ENCODE results near the gene CREB3L4.
A peak's percentile ranks its signal among the peaks of the same experiment; 100 is the strongest.
"Not testable (repeated sequence)": the region's sequence is repeated elsewhere in the genome, so short reads cannot be mapped to it uniquely, and the experiment has no call there.

Gene CREB3L4

GRCh38 chr1:153981735-153982134 is 14.0 kb downstream of the CREB3L4 start:
- not testable (repeated sequence) for H3K9me3 Mint-ChIP-seq, H3K27ac Mint-ChIP-seq, H3K27me3 Mint-ChIP-seq, H3K4me3 Mint-ChIP-seq, H3K36me3 Mint-ChIP-seq, ATAC-seq
- peaks cover 49% of the 10 kb centered on the region for H3K4me1 Mint-ChIP-seq

GRCh38 chr1:153984123-153984894 is 16.6 kb downstream of the CREB3L4 start:
- no peak for ATAC-seq
- Mint-ChIP-seq H3K27ac (peak overlapping the region; percentile 10), H3K27me3 (no peaks in the 10 kb centered on the region), H3K36me3 (no peaks in the 10 kb centered on the region), H3K4me3 (no peak overlapping the region), H3K9me3 (no peaks in the 10 kb centered on the region), H3K4me1 (peaks cover 40% of the 10 kb centered on the region)

- peaks cover 1% of the 10 kb centered on the region for H3K36me3 Mint-ChIP-seq
- H3K9me3 Mint-ChIP-seq: no peaks in the 10 kb centered on the region
- H3K27ac Mint-ChIP-seq: peak overlapping the region; percentile 72
- no peak for ATAC-seq
- peaks cover 49% of the 10 kb centered on the region for H3K4me1 Mint-ChIP-seq
- no peaks in the 10 kb centered on the region for H3K27me3 Mint-ChIP-seq
- peak overlapping the region; percentile 76 for H3K4me3 Mint-ChIP-seq
Measured at GRCh38 chr1:153985341-153985912, 17.7 kb downstream of the CREB3L4 start.

- H3K27ac Mint-ChIP-seq: peak within 1 kb of the TSS; percentile 72
- no peaks in the 10 kb centered on the region for H3K27me3 Mint-ChIP-seq
- H3K9me3 Mint-ChIP-seq: no peaks in the 10 kb centered on the region
- peaks cover 8% of the 10 kb centered on the region for H3K36me3 Mint-ChIP-seq
- peaks cover 52% of the 10 kb centered on the region for H3K4me1 Mint-ChIP-seq
- ATAC-seq: peak; percentile 18
- H3K4me3 Mint-ChIP-seq: peak within 1 kb of the TSS; percentile 78
Measured at GRCh38 chr1:153985941-153986761, 18.4 kb downstream of the CREB3L4 start, which contains the start of gene RAB13. TSS of gene RAB13 (minus strand) at chr1:153986339. CDS start at chr1:153986236, 103 bp downstream.

- Mint-ChIP-seq H3K4me3 (no peak overlapping the region), H3K27ac (peak overlapping the region; percentile 72), H3K27me3 (no peaks in the 10 kb centered on the region), H3K4me1 (peaks cover 61% of the 10 kb centered on the region), H3K9me3 (no peaks in the 10 kb centered on the region), H3K36me3 (peaks cover 23% of the 10 kb centered on the region)
- ATAC-seq: no peak
Measured at GRCh38 chr1:153987621-153988020, 19.9 kb downstream of the CREB3L4 start.

- Mint-ChIP-seq H3K36me3 (peaks cover 42% of the 10 kb centered on the region), H3K9me3 (no peaks in the 10 kb centered on the region), H3K4me3 (peak within 1 kb of the TSS; percentile 98), H3K27me3 (no peaks in the 10 kb centered on the region), H3K27ac (peak within 1 kb of the TSS; percentile 100), H3K4me1 (peaks cover 55% of the 10 kb centered on the region)
- ATAC-seq: peak; percentile 96
Measured at GRCh38 chr1:153990468-153991150, 22.9 kb downstream of the CREB3L4 start, which contains the start of gene RPS27. TSS of gene RPS27 (plus strand) at chr1:153990762. CDS start at chr1:153990797, 35 bp downstream.

- peak overlapping the region; percentile 98 for H3K4me3 Mint-ChIP-seq
- peak overlapping the region; percentile 100 for H3K27ac Mint-ChIP-seq
- peaks cover 46% of the 10 kb centered on the region for H3K36me3 Mint-ChIP-seq
- H3K4me1 Mint-ChIP-seq: peaks cover 49% of the 10 kb centered on the region
- no peak for ATAC-seq
- no peaks in the 10 kb centered on the region for H3K9me3 Mint-ChIP-seq
- no peaks in the 10 kb centered on the region for H3K27me3 Mint-ChIP-seq
Measured at GRCh38 chr1:153991151-153991630, 23.5 kb downstream of the CREB3L4 start.

- Mint-ChIP-seq H3K4me3 (peak overlapping the region; percentile 98), H3K36me3 (peaks cover 46% of the 10 kb centered on the region), H3K9me3 (no peaks in the 10 kb centered on the region), H3K4me1 (peaks cover 43% of the 10 kb centered on the region), H3K27me3 (no peaks in the 10 kb centered on the region), H3K27ac (peak overlapping the region; percentile 100)
- no peak for ATAC-seq
Measured at GRCh38 chr1:153991806-153992205, 24.1 kb downstream of the CREB3L4 start.

- Mint-ChIP-seq H3K27me3 (no peaks in the 10 kb centered on the region), H3K27ac (no peak overlapping the region), H3K36me3 (peaks cover 46% of the 10 kb centered on the region), H3K4me3 (no peak overlapping the region), H3K9me3 (no peaks in the 10 kb centered on the region), H3K4me1 (peaks cover 31% of the 10 kb centered on the region)
- ATAC-seq: no peak
Measured at GRCh38 chr1:153995202-153995601, 27.5 kb downstream of the CREB3L4 start.

GRCh38 chr1:153995640-153996039 is 27.9 kb downstream of the CREB3L4 start:
- no peak for ATAC-seq
- Mint-ChIP-seq H3K9me3 (no peaks in the 10 kb centered on the region), H3K4me3 (no peak overlapping the region), H3K27me3 (no peaks in the 10 kb centered on the region), H3K27ac (no peak overlapping the region), H3K4me1 (peaks cover 26% of the 10 kb centered on the region), H3K36me3 (peaks cover 43% of the 10 kb centered on the region)

- ATAC-seq, H3K4me3 Mint-ChIP-seq, H3K9me3 Mint-ChIP-seq, H3K27me3 Mint-ChIP-seq, H3K27ac Mint-ChIP-seq: not testable (repeated sequence)
- Mint-ChIP-seq H3K36me3 (peaks cover 31% of the 10 kb centered on the region), H3K4me1 (peaks cover 17% of the 10 kb centered on the region)
Measured at GRCh38 chr1:153996882-153997281, 29.2 kb downstream of the CREB3L4 start.

- Mint-ChIP-seq H3K4me3 (no peak overlapping the region), H3K9me3 (no peaks in the 10 kb centered on the region), H3K27ac (no peak overlapping the region), H3K36me3 (peaks cover 6% of the 10 kb centered on the region), H3K27me3 (no peaks in the 10 kb centered on the region), H3K4me1 (no peaks in the 10 kb centered on the region)
- no peak for ATAC-seq
Measured at GRCh38 chr1:154000420-154000819, 32.7 kb downstream of the CREB3L4 start.

GRCh38 chr1:154006136-154006535 is 38.4 kb downstream of the CREB3L4 start:
- no peak overlapping the region for H3K4me3 Mint-ChIP-seq
- H3K36me3 Mint-ChIP-seq: no peaks in the 10 kb centered on the region
- H3K27me3 Mint-ChIP-seq: no peaks in the 10 kb centered on the region
- H3K4me1 Mint-ChIP-seq: no peaks in the 10 kb centered on the region
- no peak for ATAC-seq
- H3K27ac Mint-ChIP-seq: no peak overlapping the region
- no peaks in the 10 kb centered on the region for H3K9me3 Mint-ChIP-seq

- Mint-ChIP-seq H3K27me3 (no peaks in the 10 kb centered on the region), H3K36me3 (peaks cover 5% of the 10 kb centered on the region), H3K4me1 (no peaks in the 10 kb centered on the region), H3K9me3 (no peaks in the 10 kb centered on the region), H3K4me3 (no peak overlapping the region), H3K27ac (no peak overlapping the region)
- no peak for ATAC-seq
Measured at GRCh38 chr1:154012129-154012528, 44.4 kb downstream of the CREB3L4 start.

GRCh38 chr1:154012543-154012942 is 44.8 kb downstream of the CREB3L4 start:
- not testable (repeated sequence) for ATAC-seq, H3K27ac Mint-ChIP-seq, H3K4me1 Mint-ChIP-seq, H3K27me3 Mint-ChIP-seq, H3K36me3 Mint-ChIP-seq, H3K4me3 Mint-ChIP-seq, H3K9me3 Mint-ChIP-seq

All from stimulated activated memory B cell treated with anti-CD40 and anti-IgM and Interleukin-4, amounts not matched to agents 10 μg/mL and 1 μg/mL and 100 μg/mL, for 72 hours (primary cell).